GM12873 (cell line): Measurements from ENCODE around the gene CD164L2.
A peak's percentile ranks its signal among the peaks of the same experiment; 100 is the strongest.

Experiments used
- CTCF ChIP-seq: IDR thresholded peaks from 2 replicates; pipeline ENCODE4 v1.5.1; 2012; ENCODE audit warnings: low read depth, mild to moderate bottlenecking, moderate library complexity, low read length, control low read depth; ENCODE audit not compliant: insufficient read depth; ENCODE audit errors: missing control alignments

CD164L2 gene

GRCh38 chr1:27410709-27411108 is 27.6 kb upstream of the CD164L2 start:
- TF ChIP-seq CTCF: no peak

DNA sequence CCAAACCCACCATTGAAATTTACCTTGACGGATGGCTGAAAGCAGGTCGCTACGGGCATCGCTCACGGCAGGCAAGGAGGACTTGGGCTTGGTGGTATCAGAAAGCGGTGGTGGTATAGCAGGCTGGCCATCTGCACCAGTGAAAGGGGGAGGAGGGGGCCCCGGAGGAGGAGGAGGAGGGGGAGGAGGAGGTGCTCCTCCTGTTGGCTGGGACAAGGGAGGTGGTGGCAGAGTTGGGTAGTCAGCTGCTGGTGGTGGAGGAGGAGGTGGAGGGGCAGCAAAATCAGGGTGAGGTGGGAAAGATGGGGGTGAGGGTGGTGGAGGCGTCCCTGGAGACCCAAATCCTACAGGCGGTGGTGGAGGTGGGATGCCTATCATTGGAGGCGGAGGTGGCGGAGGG is 26.5 kb upstream of the CD164L2 start:
- TF ChIP-seq CTCF: no peak

- TF ChIP-seq CTCF: no peak
Measured at GRCh38 chr1:27408151-27408550, 25.0 kb upstream of the CD164L2 start.

- no peak for TF ChIP-seq CTCF
Measured at GRCh38 chr1:27406362-27406680, 23.2 kb upstream of the CD164L2 start.

DNA sequence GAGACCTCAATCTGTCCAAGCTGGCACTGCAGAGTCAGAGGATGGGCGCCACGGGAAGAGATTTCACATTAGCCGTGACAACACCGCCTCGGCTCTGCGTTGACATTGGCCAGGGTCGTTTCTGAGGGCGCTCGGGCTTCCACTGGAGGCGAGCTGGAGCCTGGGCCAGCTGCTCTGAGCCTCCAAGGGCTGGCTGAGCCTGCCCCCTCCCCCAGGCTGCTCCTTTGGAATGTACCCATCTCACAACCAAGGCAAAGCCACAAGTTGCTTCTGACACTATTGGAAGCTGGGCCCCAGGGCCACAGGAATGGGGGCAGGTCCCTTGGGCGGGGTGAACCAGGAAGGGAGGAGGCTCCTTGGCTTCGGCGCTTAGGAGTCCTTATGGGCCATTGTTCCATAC is 21.9 kb upstream of the CD164L2 start:
- TF ChIP-seq CTCF: no peak

GRCh38 chr1:27403931-27404330 is 20.8 kb upstream of the CD164L2 start:
- no peak for TF ChIP-seq CTCF

DNA sequence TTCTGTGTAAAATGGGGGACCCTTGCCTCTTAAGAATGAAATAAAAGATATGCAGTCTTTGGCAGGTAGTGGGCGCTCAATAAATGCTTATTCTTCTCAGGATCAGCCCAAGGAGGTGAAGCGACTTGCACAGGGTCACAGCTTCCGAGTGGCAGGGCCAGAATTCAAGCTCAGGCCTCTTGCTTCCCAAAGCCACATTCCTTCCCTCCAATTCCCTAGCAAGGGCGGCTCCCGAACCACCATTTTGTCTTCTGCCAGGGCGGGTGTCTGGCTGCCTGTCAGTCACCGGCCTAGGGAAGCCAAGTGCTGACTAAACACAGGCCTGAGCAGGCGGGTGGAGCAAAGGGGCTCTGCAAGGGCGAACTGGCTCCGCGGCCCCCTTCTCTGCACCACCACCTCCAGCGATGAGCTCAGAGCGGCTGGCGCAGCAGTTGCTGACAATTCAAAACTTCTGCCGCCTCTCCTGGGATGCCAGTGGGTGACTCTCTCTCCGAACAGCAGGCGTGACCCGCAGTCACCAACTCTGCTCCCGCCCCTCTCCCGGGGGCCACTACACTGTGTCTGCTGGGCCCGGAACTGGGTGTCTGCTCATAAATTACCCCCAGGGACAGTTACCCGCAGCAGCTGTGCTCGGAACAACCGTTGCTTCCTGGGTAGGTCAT is 20.1 kb upstream of the CD164L2 start:
- TF ChIP-seq CTCF: peak; percentile 58
